Endothelial cell of umbilical vein (primary cell): Measurements from ENCODE around the gene ABCC4.

ENCODE experiments used
- CTCF ChIP-seq, 2 donors: IDR thresholded peaks; 1 replicate in 1 of 2; 2 replicates in 1 of 2; pipeline ENCODE4 v1.5.1; 2011; ENCODE audit warnings: low read length in 2 of 2, mild to moderate bottlenecking in 2 of 2, moderate library complexity in 2 of 2, control low read depth in 1 of 2, inconsistent platforms in 1 of 2, low read depth in 1 of 2; ENCODE audit not compliant: insufficient read depth in 1 of 2; ENCODE audit errors: extremely low read depth in 1 of 2
- MYC ChIP-seq: IDR thresholded peaks from one replicate; pipeline ENCODE4 v1.6.1; 2011; ENCODE audit warnings: mild to moderate bottlenecking, low read depth, low read length
- POLR2A ChIP-seq: IDR thresholded peaks from 2 replicates; pipeline ENCODE4 v1.6.1; 2012; ENCODE audit warnings: low read depth, mild to moderate bottlenecking, control low read depth, low read length
- POLR2AphosphoS5 ChIP-seq: IDR thresholded peaks from 2 replicates; pipeline ENCODE4 v1.6.1; 2012; ENCODE audit warnings: low read depth, mild to moderate bottlenecking, control low read depth, low read length, moderate library complexity; ENCODE audit not compliant: insufficient read depth

- TF ChIP-seq POLR2A (no peak), CTCF (IDR thresholded peaks at IDR 0.05; ENCODE audit: extremely low read depth in 1 of 2, insufficient read depth in 1 of 2, low read depth in 1 of 2, low read length in 2 of 2) (no peak), MYC (no peak), POLR2AphosphoS5 (no peak)
Observed at GRCh38 chr13:95180513-95181245, 120.6 kb downstream of the ABCC4 start.
